HG03095 (cell line): Measurements from ENCODE around the gene CDKL1.

Source experiments
- ATAC-seq: cut with Tn5 transposase; IDR thresholded peaks from one replicate; pipeline ENCODE4 v1.9.1; 2021; ENCODE audit warnings: moderate library complexity; ENCODE audit not compliant: unreplicated experiment

Gene CDKL1

GRCh38 chr14:50396631-50397389 is at the start of gene CDKL1:
Gene CDKL1, minus strand, starts transcription at chr14:50396881. Its CDS starts 1,013 bp downstream, at chr14:50395868.
- ATAC-seq = peak; percentile 47

DNA sequence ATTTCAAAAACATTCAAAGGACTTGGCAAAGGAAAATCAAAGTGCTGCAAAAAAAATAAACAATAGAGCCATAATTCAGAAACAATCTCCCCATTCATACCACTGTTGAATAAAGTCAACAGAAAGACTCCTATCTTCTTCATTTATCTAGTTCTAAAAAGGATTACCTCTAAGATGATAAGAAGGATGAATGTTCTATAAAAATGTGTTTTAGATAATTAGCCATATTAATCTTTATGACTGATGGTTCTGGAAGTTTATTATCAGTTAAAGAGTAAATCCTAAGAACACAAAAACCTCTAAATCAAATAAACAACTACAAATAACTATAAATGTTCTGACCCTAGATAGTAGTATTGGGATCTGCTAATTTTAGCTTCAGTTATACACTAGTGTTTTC is 37.8 kb upstream of the CDKL1 start:
- ATAC-seq = no peak

DNA sequence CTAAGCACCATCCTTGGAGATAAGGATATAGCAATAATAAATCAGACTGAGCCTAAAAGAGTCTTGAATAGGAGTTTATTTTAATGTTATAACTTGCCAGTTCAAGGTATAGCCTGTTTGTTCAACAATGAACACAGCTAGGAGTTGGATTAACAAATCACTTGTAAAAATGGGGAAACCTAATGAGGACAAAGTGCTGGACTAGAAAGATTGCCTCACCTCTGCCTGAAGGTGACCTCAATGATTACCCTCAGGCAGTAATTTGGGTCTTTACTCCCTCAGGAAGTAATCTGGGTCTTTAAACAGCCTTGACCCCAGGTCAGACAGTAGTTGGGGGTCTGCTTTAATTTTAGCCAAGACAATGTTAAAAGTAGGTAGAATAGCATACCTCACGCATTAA is 35.5 kb upstream of the CDKL1 start:
- ATAC-seq = no peak

DNA sequence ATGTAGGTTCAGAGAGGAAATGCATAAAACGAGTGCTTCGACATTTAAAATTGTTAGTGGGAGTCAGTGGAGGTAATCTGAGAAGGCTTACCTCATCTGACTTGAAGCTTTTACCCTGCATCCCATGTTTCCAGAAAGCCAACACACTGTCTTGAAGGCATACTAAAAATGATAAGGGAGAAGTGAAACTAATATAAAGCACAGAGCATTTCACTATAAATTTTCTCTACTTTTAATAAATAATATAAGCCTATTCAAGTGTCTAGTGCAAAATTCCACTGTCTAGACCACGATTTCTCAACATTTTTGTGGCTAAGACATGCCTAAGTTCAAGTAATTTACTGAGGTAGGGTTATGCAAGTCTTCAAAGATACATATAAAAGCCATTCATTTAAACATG is 29.1 kb upstream of the CDKL1 start:
- ATAC-seq = no peak

DNA sequence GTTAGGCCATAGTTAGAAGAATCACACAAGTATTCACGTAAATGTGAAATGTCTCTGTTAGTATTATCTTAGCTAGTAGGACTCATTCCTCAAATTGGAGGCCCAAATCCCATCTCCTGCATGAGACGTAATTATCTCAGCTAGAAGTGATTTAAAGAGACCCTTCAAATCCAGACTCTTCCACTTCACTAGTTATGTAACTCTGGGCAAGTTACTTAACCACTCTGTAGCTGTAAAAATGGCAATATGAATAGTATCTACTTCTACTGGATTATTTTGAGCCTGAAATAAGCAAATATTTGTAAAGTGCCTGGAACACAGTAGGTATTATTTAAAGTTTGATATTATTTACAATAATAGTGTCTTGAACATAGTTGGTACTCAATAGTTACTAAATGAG is 28.4 kb upstream of the CDKL1 start:
- ATAC-seq = no peak

DNA sequence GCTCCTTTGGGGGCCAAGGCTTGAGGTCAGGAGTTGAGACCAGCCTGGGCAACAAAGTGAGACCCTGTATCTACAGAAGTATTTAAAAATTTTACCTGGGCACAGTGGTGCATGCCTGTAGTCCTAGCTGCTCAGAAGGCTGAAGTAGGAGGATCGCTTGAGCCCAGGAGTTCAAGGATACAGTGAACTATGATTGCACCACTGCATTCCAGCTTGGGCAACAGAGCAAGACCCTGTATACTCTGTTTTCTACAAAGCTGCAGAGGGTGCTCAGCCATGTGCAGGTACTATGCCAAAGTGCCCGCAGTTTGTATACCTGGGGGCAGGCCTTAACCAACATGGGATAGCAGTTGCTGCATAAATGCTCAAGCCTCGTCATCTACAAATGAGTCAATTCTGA is 26.8 kb upstream of the CDKL1 start:
- no peak for ATAC-seq

GRCh38 chr14:50421499-50421898 is 24.8 kb upstream of the CDKL1 start:
- ATAC-seq = no peak

DNA sequence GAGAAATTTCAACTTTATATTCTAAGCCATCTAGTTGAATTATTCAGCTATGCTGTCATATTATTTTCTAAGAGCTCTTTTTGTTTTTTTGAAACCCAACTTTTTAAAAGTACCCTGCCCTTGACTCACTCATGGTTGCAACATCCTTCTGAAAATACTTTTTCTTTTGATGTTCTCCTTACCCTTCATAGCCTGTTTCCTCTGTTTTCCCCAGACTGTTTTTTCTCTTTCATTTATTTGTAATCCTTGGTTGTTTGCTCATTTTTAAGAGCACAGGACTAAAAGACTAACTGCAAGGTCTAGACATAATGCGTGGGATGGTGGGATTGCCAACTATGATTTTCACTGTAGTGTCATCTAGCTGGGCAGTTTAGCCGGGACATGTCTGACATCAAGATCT is 21.2 kb upstream of the CDKL1 start:
- ATAC-seq = no peak

- ATAC-seq = no peak
These were observed 14.2 kb upstream of the CDKL1 start for GRCh38 chr14:50410921-50411320.

DNA sequence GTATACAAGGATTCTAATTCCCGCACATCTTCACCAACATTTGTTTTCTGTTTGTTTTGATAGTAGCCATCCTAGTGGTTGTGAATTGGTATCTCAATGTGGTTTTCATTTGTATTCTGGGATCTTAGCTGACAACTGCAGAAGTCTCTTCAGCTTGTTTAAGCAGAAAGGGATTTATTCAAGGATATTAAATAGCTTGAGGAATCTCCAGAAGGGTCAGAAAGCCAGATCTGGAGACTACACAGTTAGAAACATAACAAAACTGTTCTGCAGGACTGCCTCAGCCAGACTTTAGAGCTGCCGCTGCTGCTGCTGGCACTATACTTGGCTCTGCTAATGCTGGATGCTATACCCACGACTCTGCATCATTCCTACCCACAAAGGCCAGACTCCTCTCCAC is 13.4 kb upstream of the CDKL1 start:
- no peak for ATAC-seq

GRCh38 chr14:50407111-50407812 is 10.6 kb upstream of the CDKL1 start:
- no peak for ATAC-seq

DNA sequence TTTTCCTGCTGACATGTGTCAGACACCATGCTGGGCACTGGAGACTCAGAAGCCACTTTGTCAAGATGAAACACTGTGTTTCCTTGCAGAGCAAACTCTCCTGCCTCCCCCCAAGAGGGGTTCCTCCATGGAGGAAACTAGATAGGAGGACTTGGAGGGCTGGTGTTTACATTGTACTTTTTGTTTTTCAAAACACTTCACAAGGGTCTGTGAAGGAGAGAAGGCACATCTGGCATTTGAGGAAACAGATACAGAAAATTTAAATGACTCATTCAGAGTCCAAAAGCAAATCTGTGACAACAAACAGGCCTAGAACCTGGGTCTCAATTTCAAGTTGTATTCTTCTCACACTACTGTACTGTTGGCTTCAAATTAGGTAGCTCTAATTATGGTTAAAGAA is 6.7 kb upstream of the CDKL1 start:
- no peak for ATAC-seq

DNA sequence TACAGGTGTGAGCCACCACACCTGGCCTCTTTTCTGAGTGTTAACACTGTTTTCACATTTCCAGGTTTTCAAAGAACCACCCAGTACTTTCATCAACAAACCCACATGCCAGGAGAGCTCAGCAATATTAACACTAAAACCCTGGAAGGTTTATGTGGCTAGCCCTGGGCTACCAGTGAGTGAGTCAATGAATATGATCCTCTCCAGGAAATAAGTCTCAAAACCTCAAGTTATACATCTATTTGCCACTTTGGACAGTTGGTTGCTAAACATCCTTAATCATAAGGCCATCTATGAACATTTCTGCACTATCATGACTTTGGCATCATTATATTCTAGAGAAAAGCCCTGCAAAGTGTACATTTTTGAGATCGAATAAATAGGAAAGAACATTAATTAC is 6.3 kb upstream of the CDKL1 start:
- no peak for ATAC-seq

DNA sequence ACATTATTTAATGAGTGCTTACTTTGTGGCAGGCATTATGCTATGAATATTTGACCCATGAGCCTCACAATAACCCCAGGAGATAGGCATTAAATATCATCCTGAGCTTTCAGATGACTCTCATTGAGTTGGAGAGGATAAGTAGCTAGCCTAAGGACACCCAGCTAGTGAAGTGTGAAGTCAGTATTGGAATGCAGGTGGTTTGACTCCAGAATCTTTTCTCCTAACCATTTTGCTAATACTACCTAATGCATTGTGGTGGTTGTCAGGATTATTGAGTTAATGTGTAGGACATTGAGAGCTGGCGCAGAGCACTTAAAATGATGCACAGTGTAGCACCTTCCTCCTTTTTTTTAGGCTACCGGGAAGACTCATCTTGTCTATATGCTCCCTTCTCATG is 3.8 kb upstream of the CDKL1 start:
- ATAC-seq = no peak

DNA sequence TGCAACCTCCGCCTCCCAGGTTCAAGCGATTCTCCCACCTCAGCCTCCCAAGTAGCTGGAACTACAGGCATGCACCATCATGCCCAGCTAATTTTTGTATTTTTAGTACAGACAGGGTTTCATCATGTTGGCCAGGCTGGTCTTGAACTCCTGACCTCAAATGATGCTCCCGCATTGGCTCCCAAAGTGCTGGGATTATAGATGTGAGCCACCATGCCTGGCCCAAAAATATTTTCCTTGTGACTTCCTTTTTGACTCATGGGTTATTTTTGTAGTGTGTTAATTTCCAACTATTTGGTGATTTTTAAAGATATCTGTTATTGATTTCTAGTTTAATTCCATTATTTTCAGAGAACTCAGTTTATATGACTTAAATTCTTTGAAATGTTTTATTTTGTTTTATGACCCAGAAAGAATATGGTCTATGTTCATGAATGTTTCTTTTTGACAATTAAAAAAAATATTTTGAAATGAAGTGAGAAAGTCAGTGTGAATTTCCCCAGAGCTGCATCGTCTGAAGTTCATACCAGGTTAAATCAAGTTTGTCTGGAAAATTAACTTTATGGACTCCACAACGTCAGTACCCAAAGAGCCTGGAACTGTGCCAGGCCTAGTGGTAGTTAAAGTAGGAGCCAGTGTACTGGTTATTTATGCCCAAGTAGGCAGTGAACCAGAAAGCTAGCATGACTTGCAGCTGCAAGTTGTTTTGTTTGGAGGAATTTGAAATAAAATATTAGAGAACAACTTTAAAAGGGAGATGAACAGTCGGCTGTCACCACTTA is 2.8 kb upstream of the CDKL1 start:
- ATAC-seq = no peak

- ATAC-seq = no peak
These were observed 1.5 kb upstream of the CDKL1 start for GRCh38 chr14:50398189-50398580.

DNA sequence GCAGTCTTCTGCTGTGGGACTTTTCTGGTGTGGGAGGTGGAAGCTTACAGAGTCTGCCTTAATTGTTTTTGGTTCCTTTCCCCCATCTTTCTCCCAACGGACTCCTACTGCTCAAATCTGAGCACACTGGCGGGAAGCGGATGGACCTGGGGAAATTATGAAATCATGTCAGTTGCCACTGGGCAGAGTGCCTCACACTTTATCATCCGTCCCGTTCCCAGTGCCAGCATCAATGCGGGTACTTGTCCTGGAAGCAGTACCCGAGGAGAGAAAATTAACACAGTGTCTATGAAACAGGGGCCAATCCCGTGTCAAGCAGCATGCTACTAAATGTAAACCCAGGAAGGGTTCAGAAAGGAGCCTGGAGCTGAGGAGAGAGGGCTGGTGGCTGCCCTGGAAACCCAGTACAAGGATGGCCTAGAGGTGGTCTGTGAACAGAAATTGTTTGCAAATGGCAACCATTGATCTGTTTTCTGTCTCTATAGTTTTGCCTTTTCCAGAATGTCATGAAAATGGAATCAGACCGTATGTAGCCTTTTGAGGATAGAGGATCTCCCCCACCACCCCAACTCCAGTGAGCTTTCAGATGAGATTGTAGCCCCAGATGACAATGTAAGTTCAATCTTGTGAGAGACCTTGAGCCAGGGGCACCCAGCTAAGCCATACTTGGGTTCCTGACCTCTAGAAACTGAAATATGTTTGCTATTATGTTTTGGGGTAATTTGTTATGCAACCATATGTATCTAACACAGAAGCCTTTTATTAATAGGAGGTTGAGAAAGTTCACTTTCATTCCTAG is 908 bp upstream of the CDKL1 start:
- ATAC-seq = no peak

- no peak for ATAC-seq
These were observed 1.2 kb downstream of the CDKL1 start for GRCh38 chr14:50395448-50395847.

DNA sequence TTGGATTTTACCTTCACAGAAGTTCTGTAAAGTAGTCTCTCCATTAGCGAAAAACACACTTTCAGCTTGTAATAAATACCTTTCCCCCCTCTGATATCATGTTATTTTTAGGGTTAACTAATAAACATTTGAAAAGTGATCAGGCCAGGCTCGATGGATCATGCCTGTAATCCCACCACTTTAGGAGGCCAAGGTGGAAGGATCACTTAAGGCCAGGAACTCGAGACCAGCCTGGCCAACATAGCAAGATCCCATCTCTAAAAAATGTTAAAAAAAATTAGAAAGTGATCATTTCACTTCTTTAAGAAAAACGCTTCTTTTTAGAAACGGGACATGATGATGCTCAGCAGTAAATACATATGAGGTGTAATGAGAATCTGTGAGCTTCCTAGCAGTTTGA is 2.0 kb downstream of the CDKL1 start:
- no peak for ATAC-seq

- ATAC-seq = no peak
These were observed 6.8 kb downstream of the CDKL1 start for GRCh38 chr14:50389668-50390441.
